HTR-8/SVneo (cell line): ENCODE measurements around the gene B9D1.
A peak's percentile ranks its signal among the peaks of the same experiment; 100 is the strongest.

Experiments used
- DNase-seq: peaks from one replicate; pipeline ENCODE4 v3.0.0; 2011; ENCODE audit warnings: low spot score, mixed read lengths; ENCODE audit not compliant: insufficient read length
- FAIRE-seq: peaks from 2 replicates; lab custom pipeline; 2011; peaks lifted over from hg19 to GRCh38; lab: Jason Lieb, UNC

Gene B9D1

DNA sequence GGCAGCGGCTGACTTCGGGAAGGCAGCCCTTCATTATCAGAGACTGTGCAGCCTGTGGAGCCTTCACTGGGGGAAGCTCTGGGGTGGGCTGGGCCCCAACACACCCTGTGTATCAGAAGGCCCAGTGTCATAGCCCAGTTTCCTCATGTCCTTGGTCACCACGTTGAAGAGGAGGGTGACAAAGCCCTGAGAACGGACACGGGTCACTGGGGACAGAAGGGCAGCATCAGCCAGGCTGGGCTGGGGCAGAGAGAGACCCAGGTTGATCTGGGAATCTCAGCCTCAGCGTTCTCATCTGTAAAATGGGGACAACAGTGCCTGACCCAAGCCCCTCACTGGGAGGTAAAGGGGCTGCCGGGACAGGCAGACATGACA lies 19.3 kb downstream of the B9D1 start:
- FAIRE-seq (no peak), DNase-seq (no peak)

DNA sequence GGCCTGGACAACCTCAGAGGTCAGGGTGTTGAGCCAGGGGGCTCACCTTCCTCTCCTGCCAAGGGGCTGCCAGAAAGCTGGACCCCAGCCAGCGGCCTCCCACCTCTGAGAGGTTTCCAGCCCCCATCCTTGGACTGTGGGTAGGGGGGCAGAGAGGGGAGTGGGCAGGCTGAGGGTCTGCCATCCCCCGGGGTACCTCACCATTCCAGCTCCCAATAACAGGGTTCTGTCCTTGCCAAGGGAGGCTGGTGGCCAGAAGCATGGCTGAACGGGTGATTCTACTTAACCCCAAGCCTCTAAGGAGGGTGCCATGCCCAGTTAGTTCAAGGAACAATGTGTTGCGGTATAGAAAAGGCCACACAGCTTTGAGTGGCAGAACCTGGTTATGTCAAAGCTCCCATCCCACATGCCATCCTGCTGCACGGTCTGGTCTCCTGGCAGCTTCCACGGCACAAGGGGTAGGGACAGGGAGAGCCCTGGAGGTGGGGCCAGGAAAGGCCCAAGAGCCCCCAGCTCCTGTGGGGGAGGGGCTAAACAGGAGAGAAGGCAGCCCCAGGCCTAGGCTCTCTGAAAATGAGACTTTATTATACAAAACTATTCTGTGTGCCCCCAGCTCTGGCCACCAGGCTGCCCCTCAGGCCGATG lies 19.8 kb downstream of the B9D1 start:
- FAIRE-seq (peak; percentile 52), DNase-seq (no peak)

DNA sequence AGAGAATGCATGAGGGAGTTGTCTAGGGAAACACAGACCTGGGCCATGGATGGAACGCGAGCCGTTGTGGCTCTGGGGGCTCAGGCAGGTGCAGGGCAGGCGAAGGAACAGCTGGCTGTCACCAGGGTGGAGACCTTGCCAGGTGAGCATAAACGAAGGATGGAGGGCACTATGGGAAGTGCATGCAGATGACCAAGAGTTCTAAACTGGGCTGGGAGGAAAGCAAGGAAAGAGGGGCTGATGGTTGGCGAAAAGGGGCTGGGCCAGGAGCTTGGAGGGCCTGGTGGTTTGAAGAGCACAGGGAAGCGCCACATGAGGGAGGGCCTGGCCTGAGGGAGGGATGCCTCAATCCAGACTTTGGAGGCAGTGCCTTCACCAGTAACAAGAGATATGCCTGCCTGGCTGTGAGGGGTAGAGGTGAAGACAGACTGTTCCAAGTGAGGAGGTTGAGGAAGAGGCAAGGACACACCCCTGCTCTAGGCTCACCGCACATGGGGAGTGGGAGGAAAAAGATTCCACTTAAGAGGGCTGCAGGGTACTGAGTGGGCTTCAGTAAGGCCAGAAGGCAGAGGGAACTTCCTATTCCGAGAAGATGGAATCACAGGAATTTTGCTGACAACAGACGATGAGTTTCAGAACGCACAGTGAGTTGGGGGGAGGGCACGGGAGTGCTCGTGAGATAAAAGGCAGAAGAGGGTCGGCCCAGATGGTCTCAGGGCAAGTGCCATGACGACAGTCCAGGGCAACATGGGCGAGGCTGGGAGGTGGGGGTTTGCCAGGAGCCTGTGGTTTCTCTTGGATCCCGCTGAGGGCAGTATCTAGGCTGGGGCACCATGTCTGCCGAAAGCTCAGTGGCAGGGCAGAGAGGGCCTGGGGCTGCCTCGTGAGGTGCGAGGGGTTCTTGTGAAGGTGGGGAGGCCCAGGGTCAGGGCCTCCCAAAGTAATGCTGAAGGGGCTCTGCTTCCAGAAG lies 20.6 kb downstream of the B9D1 start:
- peak; percentile 86 for FAIRE-seq
- DNase-seq = no peak

DNA sequence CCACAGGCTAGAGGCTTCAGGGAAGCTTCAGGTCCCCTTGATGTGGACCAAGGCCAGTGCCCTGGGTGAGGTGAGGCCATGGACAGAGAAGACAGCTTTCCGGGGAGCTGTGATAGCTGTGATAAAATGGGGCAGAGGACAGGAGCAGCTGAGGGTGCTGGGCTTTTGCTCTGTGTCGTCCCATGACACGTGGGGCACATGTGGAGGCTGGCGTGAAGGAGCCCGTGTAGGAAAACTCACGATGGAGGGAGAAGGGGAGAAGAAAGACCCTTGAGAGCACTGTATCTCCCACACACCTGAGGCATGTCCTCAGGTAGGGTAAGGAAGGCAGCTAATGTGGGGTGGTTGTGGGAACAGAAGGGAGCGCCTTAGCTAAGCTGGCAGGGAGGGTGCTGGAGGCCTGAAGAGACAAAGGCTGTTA lies 21.3 kb downstream of the B9D1 start:
- no peak for FAIRE-seq

DNA sequence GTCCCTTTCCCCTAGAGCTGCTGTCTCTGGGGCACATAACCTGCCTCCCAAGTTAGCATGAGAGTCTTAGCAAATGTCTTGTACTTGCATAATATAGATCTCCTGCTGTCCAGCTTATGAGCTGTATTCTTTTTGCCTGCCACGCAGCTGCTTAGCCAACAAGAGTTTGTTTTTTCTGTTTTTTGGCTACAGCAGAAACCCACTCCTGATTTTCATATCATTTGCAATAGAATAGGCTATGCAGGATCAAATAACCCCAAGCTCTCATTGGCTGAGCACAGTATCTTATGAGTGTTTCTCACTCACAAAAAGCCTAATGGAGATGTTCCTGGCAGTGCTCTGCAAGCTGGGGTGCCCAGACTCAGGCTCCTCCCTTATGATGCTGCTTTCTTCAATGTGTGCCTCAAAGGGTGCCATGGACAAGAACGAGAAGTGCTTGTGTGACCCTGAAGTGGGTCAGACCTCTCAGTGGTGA lies 23.1 kb downstream of the B9D1 start:
- peak; percentile 92 for FAIRE-seq
- no peak for DNase-seq

More for the DNA sequence above, 21.3 kb downstream of the B9D1 start:
- no peak for DNase-seq

DNA sequence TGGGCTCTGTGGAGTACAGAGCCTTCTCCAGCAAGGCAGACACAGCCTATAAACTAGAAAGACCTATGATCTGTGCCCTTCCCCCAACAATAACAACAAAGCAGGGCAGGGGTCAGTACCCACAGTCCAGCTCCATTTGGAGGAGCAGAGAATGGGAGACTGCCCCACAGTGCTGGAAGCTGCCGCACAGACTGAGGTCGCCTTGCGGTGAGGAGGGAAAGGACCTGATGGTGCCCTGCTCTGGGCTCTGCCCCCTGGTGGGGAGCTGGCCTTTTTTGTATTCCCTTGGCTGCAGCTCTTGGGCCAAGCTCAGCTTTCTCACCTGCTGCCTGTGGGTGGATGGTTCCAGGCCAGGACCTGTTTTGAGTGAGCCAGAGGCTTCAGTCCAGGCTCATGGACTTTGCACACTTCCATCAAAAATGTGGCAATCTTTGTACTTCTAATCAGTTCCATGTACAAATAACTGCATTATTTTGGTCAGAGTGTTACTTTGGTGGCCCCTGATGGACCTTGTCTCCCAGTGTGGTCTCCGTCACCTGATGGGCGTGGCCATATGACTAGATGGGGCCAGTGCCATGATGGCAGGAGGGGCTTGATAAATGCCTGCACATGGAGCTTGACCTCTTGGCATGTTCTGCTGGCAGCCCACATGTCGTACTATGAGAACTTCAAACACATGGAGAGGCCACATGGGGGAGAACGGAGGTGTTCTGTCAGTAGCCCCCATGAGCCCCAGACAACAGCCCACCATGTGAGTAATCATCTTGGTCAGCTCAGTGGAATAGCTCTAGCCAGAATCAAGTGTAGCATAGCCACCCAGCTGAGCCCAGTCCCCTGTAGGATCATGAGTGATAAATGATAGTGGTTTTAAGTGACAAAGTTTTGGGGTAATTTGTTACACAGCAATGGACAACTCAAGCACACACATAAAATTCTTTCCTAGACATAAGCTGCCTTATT lies 24.2 kb downstream of the B9D1 start:
- FAIRE-seq (peak; percentile 86), DNase-seq (peak; percentile 76)

DNA sequence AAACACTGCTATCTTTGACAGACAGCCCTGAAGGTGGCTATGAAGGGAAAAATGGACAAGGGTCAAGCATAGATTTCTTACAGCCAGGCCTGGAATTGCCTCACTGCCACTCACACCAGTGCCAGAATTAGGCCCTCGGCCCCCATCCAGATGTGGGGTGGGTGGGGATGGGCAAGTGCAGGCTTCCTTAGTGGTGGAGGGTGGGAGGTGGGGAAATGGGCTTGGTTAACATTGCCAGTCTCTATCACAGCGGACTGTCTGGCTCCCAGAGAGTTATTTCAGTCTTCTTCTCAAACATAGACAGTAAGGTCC lies 24.9 kb downstream of the B9D1 start:
- no peak for FAIRE-seq
- no peak for DNase-seq

DNA sequence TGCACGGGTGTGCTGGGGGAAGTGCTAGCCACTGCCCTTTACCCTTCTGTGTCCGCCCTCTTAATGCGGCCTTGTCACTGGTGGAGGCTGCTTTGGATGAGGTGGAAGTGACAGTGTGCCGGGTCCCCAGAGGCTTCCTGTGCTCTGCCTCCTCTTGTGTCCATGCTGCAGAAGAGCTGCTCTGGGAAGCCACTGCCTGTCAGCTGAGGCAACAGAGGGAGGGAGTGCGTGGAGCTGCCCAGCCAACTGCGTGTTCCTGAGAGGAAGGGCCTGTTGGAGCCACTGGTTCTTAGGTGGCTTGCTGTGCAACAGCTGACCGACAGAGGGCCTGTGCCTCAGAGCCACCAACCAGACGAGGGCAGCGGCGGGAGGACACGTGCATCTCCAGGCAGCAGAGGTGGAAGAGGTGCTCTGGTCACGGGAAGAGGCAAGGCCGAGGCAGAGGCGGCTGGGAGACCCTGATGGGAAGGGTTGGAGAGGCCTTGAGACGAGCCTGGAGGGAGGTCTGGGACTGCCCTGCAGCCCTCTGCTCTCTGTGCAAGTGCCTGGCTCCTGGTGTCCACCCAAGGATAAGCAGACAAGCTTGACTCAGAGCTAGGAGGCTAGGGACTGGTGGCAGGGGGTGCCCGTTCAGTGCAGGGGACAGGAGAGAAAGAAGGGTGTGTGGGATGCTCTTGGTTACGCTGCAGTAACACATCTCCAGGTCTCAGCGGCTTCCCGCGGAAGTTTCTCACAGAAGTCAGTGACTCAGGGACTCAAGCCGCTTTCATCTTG lies 25.4 kb downstream of the B9D1 start:
- FAIRE-seq (peak; percentile 76), DNase-seq (no peak)

DNA sequence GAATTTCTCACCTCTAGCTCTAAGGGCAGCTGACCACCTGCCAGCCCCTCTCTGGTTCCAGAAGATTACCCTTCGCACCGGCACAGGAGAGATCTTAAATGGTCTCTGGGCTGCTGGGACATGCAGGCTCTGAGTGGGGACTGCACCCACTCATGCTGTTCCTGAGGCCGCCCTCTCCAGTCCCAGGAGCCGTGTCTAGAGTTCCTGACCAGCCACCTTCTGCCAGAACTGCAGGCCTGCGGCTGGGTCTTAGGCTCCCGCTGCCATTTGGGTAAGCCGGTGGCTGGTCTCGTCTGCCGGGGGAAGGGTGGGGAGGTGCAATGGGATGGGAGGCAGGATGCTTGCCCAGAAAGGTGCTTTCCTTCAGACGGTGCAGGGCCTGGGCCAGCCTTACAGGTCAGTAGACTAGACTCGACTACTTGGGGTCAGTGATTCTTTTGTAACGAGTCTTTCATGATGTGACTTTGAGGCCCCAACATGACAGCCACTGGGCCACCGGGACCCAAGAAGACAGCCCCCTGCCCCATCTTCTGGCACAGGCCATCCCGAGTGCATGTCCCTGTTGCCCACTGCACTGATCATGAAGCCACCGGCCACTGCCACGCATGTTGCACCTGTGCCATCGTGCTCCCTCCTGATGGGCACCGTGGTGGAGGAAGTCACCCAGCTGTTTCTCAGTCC lies 26.4 kb downstream of the B9D1 start:
- FAIRE-seq = no peak
- DNase-seq = no peak

DNA sequence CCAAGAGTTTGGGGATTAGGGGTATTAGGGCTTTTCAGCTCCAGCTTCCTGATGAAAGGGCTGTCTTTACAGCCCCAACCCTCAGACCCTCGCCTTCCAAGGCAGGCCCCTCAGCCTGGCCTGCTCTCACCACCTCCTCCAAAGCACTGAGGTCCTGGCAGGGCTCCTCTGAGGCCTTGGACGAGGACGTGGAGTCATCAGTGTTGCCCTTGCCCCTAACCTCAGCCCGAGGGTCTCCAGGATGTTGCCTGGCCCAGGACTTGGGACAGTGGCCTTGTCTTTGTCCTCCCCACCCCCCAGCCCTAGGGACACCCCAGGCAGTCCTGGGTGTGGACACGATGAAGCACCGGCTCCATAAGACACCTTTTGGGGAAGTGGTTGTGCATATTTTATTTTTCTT lies 28.2 kb downstream of the B9D1 start:
- DNase-seq (no peak), FAIRE-seq (no peak)

DNA sequence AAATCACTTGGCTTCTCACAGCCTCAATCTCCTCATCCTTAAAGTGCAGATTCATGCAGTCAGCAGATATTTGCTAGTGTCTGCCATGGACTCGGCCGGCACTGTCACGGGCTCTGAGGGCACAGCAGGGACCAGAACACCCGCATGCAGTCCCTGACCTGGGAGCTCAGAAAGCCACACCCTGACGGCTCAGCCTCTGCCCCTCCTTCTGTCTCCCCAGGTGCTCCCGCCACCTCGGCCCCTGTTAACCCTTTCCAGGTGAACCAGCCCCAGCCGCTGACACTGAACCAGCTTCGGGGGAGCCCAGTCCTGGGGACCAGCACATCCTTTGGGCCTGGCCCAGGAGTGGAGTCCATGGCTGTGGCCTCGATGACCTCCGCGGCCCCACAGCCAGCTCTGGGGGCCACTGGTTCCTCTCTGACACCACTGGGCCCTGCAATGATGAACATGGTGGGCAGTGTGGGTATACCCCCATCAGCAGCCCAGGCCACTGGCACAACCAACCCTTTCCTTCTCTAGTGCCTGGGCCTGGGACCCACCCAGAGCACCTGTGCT lies 28.7 kb downstream of the B9D1 start:
- DNase-seq (no peak), FAIRE-seq (peak; percentile 36)

DNA sequence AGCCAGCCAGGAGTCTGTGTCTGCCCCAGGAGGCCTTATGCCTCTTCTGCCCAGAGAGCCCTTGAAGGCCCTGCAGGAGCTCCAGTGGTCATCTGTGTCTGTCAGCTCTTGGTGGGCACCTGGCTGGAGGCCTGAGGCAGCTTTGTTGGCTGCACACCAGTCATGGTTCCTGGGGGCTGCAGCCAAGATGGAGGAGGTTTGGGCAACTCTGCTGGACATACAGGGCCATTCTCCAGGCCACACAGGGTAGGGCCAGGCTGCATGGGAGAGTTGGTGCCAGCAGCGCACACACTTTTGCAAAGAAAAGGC lies 29.4 kb downstream of the B9D1 start:
- FAIRE-seq (no peak), DNase-seq (no peak)

DNA sequence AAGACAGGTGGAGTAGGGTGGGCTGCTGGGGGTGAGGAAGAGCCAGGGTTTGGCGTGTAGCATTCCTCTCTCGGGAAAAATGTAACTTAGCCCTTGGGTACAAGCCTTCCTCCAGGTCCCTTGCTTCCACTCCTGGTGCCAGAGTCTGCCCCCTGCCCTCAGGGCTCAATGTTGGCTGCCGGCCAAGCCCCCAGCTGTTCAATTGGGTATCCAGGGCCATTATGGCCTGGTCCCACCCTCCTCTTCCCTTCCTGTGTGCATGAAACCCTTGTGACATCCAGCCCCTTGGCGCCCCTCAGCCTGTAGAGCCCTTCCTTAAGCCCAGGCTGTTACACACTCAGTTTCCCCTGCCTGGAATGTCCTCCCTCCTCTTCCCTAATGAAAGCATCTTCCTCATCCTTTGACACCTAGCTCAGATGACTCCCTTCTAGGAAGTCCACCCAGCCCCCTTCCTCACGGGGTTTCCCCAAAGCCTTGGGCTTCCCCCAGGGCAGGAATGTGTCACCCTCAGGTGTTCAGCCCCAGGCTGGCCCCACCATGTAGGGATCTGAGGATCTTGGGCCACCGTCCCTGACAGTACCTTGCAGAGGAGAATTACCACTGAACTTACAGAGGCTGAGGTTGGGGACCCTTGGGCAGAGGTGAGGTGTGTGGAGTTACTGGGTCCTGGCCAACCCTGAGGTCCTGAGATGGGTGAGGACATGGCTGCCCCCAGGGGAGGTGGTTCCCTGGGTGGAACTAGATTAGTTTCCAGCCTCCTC lies 30.0 kb downstream of the B9D1 start:
- DNase-seq = no peak
- FAIRE-seq = peak; percentile 16

DNA sequence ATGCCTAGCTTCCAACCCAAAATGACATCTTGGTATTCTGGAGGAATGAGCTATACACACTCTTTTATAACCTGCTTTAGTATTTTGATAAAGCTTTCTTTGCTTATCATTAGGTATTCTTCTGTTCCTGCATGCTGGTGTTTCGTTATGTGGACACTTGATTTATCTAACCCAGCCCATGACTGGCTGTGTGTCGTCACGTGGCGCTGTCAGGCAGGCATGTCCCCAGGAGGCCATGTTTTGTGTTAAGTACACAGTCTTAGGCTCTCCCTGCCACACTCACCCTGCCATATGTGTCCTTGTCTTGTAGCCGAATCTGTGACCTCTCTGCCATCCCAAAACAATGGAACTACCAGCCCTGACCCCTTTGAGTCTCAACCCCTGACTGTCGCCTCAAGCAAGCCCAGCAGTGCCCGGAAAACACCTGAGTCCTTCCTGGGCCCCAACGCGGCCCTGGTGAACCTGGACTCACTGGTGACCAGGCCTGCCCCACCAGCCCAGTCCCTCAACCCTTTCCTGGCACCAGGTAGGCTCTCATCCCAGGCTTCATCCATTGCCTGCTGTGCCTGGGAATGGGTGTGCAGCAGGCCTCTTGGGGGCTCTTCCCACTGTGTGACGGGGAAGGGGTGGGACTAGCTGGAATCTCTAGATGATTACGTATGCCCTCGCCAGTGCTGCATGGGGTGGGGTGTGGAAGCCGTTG lies 30.8 kb downstream of the B9D1 start:
- peak; percentile 82 for FAIRE-seq
- no peak for DNase-seq

DNA sequence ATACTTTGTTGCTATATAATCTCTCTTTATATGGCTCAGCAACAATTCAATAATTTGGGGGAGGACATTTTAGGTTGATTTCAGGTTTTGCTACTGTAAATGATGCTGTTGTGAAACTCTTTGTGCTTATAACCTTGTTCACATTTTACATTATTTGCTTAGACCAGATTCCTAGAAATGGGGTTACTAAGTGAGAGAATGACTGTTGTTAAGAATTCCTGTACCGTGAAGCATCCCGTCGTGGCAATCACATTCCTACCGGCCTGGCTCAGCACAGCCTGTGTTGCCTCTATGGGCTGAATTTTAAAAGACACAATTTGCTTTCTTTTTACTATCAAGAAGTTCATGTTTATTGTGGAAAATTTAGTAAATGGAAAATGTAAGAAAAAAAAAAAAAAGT lies 31.4 kb downstream of the B9D1 start:
- DNase-seq (peak; percentile 62), FAIRE-seq (peak; percentile 70)

DNA sequence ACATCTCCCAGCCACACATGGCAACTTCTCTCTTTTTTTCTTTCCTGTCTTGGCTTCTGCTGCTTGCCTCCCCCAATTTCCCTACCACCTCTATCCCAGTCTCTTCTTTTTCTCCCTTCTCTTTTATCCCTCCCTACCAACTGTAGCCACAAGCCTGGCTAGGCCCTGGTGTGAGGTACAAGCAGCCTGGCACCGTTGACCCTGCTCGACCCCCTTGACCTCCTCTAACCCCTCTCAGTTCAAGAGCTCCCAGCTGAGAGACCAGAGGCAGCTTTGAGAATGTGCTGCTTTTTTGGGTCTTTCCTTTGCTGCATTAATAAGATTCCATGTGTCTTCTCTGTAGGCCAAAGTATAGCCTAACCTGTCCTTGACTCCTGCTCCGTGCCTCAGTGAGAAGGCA lies 32.3 kb downstream of the B9D1 start:
- FAIRE-seq = peak; percentile 67
- no peak for DNase-seq

DNA sequence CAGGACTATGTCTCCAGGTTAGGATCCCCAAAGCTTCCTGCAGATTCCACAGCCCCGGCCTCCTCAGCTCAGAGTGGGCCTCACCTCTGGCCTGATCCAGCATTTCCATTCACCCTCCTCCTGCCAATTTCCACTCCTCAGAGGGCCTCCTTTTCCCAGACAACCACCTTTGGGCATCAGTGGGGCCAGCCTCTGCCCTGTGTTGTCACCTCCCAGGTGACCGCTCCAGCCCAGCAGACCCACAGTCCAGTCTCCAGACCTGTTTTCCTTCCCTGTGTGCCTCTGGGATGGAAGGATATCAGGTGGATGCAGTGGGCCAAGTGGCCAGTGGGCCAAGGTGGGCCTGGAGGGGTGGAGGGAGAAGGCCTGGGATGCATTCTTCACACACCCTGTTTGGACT lies 32.7 kb downstream of the B9D1 start:
- no peak for DNase-seq

DNA sequence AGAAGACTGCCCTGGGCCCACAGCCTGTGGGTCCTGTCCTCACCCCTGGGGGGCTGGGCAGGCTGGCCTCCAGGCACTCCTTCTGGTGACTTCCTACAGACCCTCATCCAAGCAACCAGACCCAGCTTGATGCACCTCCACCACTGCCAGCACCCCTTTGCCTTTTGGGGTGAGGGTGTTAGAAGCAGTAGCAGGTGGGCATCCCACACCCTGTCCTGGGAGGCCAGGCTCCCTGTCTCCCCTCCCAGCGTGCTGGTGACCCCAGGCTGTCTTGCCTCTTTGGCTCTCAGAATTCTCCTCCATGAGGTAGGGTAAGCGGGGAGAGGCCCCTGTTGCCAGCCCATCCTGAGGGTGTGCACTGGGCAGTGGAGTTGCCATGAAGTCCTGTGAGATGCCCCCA lies 33.4 kb downstream of the B9D1 start:
- no peak for DNase-seq
- no peak for FAIRE-seq

More for the DNA sequence above, 32.7 kb downstream of the B9D1 start:
- peak; percentile 31 for FAIRE-seq
